Cardiac fibroblast (primary cell): ENCODE data around the gene SLC8A3.

Experiments used
- DNase-seq, 2 donors: peaks; one replicate each; pipeline versions ENCODE4 v3.0.0 to v3.0.0-alpha.2; 2010; ENCODE audit warnings: low read depth in 2 of 2
- H3K4me3 ChIP-seq, 2 donors: replicated peaks in 1 of 2; 1 replicate in 1 of 2; 2 replicates in 1 of 2; pipeline ENCODE4 v1.5.1; 2011; ENCODE audit warnings: low read depth in 2 of 2, low read length in 2 of 2, mild to moderate bottlenecking in 2 of 2, moderate library complexity in 1 of 2
- CTCF ChIP-seq: IDR thresholded peaks from one replicate; pipeline ENCODE4 v1.5.1; 2011; ENCODE audit warnings: low read depth, mild to moderate bottlenecking, low read length, inconsistent platforms

SLC8A3 gene

DNA sequence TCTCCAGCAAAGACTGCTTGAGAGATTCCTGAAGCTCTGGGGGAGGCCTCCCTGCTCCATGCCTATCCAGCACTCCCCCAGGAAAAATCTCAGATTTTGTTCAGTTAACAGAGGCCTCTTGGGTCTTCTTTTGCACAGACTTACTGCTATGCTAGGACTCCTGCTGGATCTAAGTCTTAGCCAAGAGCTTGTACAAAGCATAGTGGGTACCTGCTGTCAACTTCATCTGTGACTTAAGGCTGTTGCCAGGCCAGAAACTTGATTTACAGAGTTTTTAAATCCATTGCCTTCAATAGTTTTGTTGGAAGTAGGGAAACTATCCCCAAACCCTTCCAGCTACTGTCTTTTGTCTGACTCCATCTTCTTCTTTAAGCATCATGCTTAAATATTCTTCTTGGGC, 169.1 kb downstream of the SLC8A3 start:
- H3K4me3 ChIP-seq: no peak overlapping the region
- no peak for TF ChIP-seq CTCF
- DNase-seq: no peak

GRCh38 chr14:70018713-70019211, 170.0 kb downstream of the SLC8A3 start:
- H3K4me3 ChIP-seq: no peak overlapping the region
- peak in 1 of 2 donors; percentile 47 for DNase-seq
- no peak for TF ChIP-seq CTCF

DNA sequence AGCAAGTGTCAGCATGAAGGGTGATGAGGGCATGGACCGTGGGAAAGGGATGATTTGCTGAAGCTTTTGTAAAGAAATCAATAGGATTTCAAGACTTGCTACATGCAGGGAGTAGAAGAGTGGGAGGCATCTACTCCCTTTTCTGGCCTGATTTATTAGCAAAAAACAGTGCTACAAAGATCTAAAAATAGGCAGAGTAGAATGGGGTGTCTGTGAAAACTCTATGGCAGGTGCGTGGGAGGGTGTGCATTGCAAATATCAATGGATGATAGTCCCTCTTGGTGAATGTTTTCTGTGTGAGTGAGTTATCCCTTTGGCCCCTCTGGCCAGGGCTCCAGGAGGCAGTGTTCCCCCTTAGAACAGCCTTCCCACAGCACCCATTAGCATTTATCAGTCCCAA, 170.5 kb downstream of the SLC8A3 start:
- no peak overlapping the region for H3K4me3 ChIP-seq
- peak in 1 of 2 donors; percentile 18 for DNase-seq
- no peak for TF ChIP-seq CTCF

- TF ChIP-seq CTCF: no peak
- no peak for DNase-seq
- no peak overlapping the region for H3K4me3 ChIP-seq
Observed at GRCh38 chr14:70014406-70015095, 174.2 kb downstream of the SLC8A3 start.

DNA sequence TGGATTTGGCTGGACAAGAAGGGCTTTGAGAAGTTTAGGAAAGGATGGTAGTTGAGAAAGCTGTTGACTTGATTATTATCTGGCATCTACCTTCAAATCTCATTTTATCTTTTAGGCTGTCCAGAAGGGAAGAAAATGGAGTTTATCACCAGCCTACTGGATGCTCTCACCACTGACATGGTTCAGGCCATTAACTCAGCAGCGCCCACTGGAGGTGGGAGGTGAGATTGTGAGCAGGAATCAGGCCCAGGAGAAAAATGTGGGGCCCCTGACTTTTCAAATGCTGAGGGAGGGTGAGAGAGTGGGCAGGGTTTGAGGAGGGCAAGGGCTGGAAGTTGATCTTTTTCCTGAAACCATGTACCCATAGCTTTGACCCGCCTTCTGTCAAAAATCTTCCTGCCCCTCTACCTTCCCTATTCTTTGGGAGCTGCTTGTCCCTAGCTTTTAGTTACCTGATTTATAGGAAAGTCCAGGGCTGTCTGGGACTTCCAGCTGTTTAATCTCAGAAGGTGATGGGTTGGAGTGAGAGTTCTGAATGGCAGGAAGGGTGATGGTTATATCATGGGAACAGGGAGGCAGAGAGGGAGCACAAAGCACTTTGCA, 175.4 kb downstream of the SLC8A3 start:
- peak; percentile 75 for TF ChIP-seq CTCF
- peak in 1 of 2 donors; percentile 22 for DNase-seq
- no peak overlapping the region for H3K4me3 ChIP-seq

- no peak overlapping the region for H3K4me3 ChIP-seq
- no peak for DNase-seq
- no peak for TF ChIP-seq CTCF
Observed at GRCh38 chr14:70011708-70012107, 177.0 kb downstream of the SLC8A3 start.
